ENCODE measurements around the gene PPP5C. TPM values are rescaled to one million over a fixed set of nuclear protein-coding genes. Genes with fewer than 3 reads are reported as not detected.
"Not testable (repeated sequence)": the region's sequence is repeated elsewhere in the genome, so short reads cannot be mapped to it uniquely, and the experiment has no call there.

PPP5C gene
- total RNA-seq, 1 experiment from 2014 or later = 130 TPM

DNA sequence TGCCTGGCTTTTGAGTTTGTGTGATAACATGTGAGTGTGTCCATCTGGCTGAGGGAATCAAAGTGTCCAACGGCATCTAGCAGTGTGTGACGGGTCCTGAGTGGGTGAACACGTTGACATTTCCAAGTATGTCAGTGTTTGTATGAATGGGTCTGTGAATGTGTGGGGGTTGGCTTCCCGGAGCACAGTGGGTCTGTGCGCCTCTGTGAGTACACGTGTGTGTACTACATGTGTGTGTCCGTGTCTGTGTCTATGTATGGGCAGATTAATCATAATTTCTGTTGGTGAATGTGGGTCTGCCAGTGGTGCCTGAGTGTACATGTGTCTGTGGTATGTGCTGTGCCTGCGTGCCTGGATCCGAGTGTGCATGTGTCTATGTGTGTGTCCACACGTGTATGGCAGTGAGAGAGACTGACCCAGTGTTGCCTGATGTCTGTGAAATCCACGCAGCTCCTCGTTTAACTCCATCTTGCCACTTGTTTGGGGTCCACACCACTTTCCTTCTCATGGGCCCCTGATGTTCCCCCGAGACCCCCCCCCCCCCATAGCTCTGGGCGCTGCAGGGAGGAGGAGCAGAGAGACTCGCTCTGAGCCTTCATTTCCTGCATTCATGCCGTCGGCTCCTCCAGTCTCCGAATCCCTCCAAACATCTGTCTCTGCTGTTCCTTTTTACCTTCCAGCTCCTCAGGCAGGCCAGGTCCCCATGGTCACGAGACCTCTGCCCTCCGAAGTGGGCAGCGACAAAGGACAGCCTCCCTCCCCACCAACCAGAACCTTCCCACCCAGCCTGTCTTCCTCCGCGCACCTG lies 61.2 kb downstream of the PPP5C start:
- DNase-seq (ENCODE audit: low read depth) = no peak

DNA sequence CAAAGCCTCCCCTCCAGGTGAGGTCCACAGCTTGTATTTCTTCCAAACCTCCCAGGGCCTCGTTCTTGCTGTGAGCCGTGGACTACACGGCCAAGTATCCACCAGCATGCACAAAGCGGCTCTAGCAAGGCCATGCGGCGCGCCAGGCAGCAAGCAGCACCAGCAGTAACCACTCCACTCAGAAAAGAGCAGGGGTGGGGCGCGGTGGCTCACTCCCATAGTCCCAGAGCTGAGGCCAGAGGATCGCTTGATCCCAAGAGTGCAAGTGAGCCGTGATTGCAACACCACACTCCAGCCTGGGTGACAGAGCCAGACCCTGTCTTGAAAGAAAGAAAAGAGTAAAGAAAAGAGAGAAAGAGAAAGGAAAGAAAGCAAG lies 61.8 kb downstream of the PPP5C start:
- no peak for DNase-seq (ENCODE audit: low read depth)

- no peak for DNase-seq (ENCODE audit: low read depth)
Measured at GRCh38 chr19:46409191-46409590, 62.3 kb downstream of the PPP5C start.

GRCh38 chr19:46410205-46411087 lies 63.6 kb downstream of the PPP5C start:
- DNase-seq (ENCODE audit: low read depth) = no peak

DNA sequence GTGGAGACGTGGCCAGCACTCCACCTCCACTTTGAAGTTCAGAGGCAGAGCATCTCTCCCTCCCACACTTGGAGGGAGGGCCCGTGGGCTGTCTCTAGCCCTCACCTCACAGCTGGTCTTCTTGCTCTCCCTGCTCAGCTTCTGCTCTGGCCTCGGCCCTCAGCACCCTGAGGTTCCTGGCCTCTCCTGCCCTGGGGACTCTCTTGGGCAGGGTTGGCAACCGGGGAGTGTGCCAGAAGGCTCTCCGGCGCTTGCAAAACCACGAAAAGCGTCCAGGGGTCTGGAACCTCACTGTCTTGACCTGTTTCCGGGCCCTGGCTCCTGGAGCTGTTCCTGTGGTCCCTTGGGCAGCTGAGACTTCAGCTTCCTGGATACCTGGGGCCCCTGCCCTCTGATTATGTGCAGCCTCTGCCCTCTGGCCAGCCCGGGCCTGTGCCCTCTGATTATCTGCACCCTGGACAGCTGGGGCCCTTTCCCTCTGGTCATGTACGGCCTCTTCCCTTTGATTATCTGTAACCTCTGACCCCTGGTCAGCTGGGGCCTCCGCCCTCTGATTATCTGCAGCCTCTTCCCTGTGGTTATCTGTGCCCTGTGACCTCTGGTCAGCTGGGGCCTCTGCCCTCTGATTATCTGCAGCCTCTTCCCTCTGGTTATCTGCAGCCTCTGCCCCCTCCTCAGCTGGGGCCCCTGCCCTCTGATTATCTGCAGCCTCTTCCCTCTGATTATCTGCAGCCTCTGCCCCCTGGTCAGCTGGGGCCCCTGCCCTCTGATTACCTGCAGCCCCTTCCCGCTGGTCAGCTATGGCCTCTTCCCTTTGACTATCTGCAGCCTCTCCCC lies 64.4 kb downstream of the PPP5C start:
- no peak for DNase-seq (ENCODE audit: low read depth)

GRCh38 chr19:46411925-46412649 lies 65.2 kb downstream of the PPP5C start:
- DNase-seq (ENCODE audit: low read depth) = no peak

DNA sequence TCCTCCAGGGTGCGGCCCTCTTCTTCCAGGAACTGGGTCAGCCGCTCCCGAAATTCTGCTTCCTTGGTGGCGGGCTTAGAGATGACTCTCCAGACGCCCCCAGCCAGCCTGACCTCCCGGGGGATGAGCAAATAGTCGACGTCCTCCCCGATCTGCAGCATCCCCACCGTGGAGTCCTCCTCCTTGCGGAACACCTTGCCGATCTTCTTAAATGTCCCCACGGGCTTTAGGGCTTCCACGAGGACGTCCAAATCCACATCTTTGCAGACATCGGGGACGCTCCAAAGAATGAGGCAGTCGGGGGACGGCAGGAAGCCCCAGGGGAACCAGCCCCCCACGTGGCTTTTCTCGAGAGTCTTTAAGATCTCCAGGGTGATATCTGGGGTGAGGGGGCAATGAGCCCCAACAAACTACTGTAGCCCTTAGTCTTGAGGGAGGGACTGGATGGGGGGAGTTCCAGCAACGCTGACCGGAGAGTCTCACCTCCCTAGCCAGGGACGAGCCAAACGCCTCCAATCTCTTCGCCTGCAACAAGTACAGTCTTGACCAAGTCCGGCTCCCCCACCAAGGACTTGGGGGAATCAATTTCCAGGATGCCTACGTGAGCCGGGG lies 65.9 kb downstream of the PPP5C start:
- no peak for DNase-seq (ENCODE audit: low read depth)

DNA sequence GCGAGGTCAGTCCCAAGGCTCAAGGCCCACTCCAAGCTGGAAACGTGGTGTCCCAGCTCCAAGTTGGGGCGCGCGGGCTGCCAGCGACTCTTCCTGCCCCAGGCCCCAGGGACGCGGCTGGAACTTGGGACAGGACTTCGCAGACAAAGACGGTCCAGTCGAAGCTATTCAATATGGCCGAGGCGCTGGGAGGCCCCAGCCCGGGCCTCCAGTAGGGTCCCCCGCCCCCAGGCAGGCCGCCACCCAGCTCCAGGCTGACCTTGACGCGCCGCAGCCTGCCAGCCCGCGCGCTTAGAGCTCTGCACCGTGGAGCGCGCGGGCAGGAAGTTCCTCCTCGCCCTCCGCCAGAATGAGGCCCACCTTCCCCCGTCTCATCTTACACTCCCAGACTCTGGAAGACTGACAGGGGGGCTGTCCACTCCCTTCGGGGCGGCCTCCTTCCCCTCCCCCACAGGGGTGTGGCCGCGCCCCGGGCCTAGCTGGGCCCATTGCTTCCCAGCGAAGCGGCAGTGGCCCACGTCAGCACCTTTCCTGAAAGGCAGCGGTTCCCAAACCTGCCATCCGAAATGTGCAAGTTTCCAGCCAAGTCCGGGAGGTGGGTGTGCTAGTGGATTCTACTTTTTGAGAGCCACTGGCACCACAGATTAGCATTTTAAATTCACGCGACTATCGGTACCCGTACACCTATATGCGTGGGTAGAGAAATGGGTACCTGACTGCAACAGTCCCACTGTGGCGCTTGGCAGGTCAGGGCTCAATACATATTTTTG lies 66.6 kb downstream of the PPP5C start, which contains the start of gene CCDC8:
Gene CCDC8, minus strand, starts transcription at position 303 of the 770 bp plus-strand sequence. CDS start 754 bp downstream, outside the sequence.
- no peak for DNase-seq (ENCODE audit: low read depth)

DNA sequence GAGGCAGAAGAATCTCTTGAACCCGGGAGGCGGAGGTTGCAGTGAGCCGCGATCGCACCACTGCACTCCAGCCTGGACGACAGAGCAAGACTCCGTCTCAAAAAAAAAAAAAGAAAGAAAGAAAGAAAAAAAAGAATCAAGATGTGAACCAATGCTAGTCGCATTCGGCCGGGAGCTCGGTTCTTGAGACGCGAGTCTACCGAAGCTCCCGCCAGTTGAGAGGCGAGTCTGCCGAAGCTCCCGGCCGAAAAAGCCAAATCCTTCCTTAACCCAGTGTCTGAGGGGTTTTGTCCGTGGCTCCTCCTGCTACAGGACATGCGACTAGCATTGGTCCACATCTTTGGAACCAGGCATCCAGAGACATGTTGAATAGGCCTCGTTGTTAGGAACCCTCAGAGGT lies 68.0 kb downstream of the PPP5C start:
- DNase-seq (ENCODE audit: low read depth) = not testable (repeated sequence)

DNA sequence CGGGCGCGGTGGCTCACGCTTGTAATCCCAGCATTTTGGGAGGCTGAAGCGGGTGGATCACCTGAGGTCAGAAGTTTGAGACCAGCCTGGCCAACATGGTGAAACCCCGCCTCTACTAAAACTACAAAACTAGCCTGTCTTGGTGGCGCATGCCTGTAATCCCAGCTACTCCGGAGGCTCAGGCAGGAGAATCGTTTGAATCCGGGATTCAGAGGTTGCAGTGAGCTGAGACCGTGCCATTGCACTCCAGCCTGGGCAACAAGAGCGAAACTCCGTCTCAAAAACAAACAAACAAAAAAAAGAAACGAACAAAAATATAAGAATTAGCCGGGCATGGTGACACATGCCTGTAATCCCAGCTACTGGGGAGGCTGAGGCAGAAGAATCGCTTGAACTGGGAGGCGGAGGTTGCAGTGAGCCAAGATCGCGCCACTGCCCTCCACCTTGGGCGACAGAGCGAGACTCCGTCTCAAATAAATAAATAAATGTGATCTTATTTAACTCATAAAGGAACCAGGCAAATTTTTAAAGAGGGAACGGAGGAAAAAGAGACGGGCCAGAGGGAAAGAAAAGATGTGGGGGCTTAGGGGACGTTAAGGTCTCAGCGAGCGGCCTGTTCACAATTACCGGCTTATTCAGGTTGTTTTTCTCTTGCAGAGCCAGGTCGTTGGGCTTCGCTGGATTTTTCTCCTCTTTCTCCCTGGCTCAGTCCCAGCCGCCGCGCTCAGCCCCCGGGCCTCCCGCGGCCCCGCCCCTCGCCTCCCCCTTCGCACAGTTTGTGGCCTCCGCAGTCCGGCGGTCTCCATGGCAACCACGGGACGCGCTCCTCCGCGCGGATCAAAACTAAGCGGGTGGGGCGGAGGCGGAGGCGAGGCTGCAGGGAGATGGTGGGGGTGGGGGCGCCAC lies 69.2 kb downstream of the PPP5C start:
- not testable (repeated sequence) for DNase-seq (ENCODE audit: low read depth)

- no peak for DNase-seq (ENCODE audit: low read depth)
Measured at GRCh38 chr19:46420056-46420455, 73.2 kb downstream of the PPP5C start.

DNA sequence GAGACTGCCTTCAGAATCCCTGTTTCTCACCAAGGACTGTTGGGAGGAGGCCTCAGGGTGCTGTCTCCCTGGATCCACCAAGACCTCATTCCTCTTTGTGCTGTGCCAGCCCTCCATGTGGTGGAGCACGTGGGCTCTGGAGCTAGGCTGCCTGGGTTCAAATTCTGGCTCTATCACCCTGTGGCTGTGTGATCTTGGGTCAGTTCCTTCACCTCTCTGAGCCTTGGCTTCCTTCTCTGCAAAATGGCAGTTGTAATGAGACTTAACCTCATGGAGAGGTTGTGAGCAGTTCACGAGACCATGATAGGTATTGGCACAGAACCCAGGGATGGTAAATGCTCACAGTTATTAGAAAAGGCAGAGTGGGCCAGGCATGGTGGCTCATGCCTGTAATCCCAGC lies 75.5 kb downstream of the PPP5C start:
- no peak for DNase-seq (ENCODE audit: low read depth)

GRCh38 chr19:46423188-46423587 lies 76.3 kb downstream of the PPP5C start:
- DNase-seq (ENCODE audit: low read depth) = no peak

DNA sequence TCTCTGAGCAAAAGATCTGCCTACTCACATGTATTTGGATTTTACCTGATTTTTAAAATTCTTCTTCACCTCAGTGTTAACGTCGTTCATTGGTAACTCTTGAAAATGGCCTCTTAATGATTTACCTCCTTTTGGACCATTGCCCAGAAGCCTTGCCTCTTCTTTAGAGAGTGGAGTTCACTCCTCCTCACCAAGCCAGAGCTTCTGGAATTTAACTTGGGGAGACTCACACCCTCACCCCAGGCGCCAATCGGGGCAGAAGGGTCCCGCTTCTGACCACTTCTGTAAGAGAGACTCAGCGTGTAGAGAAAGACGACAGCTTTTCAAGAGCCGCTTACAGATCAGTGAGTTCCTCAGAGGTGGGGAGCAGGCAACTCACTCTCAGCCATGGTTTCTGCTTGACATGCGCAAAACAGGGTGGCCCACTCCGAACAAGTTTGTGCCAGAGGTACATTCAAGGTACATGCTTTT lies 79.2 kb downstream of the PPP5C start:
- no peak for DNase-seq (ENCODE audit: low read depth)

DNA sequence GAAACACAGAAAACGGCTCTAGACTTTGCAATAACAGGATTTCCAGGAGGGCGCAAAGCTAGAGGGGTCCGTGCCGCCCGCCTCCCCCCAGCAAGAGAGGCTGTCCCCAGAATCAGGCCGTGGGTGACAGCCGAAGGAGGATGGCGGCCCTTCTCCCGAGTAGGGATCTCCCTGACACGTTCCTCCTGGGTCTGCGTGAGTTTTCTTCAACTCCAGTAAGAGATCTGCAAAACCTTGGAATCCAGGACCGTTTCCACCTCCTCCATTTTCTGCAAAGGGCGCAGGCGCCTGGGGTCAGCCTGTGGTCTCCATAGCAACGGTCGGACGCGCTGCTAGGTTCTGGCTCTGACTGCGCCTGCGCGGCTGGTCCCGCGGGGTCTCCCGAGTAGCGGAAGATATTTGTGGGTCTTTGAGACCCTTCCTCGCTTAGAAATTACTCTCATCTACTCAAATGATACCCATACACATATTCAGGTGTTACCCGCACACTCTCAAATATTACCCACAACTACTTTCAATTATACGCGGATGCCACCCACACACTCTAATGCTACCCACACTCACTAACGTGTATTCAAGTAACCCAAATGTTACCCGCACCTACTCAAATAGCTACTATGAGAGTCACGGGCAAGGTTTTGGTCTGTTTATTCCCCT lies 79.7 kb downstream of the PPP5C start:
- DNase-seq (ENCODE audit: low read depth) = peak; percentile 16

DNA sequence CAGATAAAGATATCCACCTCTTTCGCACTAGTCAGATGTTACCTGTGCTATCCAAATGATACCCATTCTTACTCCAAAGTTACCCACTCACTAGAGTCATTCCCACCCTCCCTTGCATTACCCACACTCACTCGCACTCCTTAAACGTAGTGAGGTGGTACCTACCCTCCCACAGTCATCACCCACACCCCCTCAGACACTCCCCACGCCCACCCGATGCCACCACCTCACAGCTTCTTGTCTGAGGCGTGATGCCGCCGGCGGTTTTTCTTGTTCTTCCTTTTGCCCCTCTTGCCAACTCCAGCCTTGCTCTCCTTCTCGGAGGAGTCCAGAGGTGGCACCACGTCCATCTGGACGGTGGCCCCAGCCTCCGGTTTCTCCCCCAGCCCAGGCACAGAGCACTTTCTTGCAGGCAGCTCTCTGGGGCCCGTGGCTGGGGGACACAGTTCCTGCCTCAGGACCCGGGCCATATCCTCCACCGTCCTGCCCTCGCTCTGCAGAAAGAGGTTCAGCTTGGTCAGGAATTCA lies 80.7 kb downstream of the PPP5C start:
- DNase-seq (ENCODE audit: low read depth) = no peak
